ENCODE measurements around the gene KIF2C.
A peak's percentile ranks its signal among the peaks of the same experiment; 100 is the strongest.
"Not testable (repeated sequence)": the region's sequence is repeated elsewhere in the genome, so short reads cannot be mapped to it uniquely, and the experiment has no call there.

Gene KIF2C

GRCh38 chr1:44798481-44799365 lies 59.1 kb downstream of the KIF2C start:
- no peak for DNase-seq (ENCODE audit: low read depth)

- DNase-seq (ENCODE audit: low read depth), result peak; percentile 96
These were observed 60.3 kb downstream of the KIF2C start, which contains the start of gene PLK3 for GRCh38 chr1:44799770-44800584. Gene PLK3, plus strand, starts transcription at chr1:44800377. Its CDS starts 87 bp downstream, at chr1:44800464.

GRCh38 chr1:44801491-44802305 lies 62.1 kb downstream of the KIF2C start:
- DNase-seq (ENCODE audit: low read depth), result no peak

- no peak for DNase-seq (ENCODE audit: low read depth)
These were observed 62.8 kb downstream of the KIF2C start for GRCh38 chr1:44802306-44803061.

- no peak for DNase-seq (ENCODE audit: low read depth)
These were observed 63.4 kb downstream of the KIF2C start for GRCh38 chr1:44803062-44803311.

GRCh38 chr1:44803312-44804095 lies 63.9 kb downstream of the KIF2C start:
- no peak for DNase-seq (ENCODE audit: low read depth)

GRCh38 chr1:44805311-44806024 lies 65.8 kb downstream of the KIF2C start:
- DNase-seq (ENCODE audit: low read depth), result no peak

- no peak for DNase-seq (ENCODE audit: low read depth)
These were observed 66.5 kb downstream of the KIF2C start for GRCh38 chr1:44806025-44806703.

GRCh38 chr1:44806704-44807363 lies 67.2 kb downstream of the KIF2C start, which contains the start of gene DYNLT4:
Gene DYNLT4, minus strand, starts transcription at chr1:44807351. Its CDS starts 683 bp downstream, at chr1:44806668.
- no peak for DNase-seq (ENCODE audit: low read depth)

- DNase-seq (ENCODE audit: low read depth), result peak; percentile 80
These were observed 67.9 kb downstream of the KIF2C start for GRCh38 chr1:44807364-44808062.

GRCh38 chr1:44808063-44808937 lies 68.7 kb downstream of the KIF2C start, which contains the start of gene BTBD19:
Gene BTBD19, plus strand, starts transcription at chr1:44808523. Its CDS starts 298 bp downstream, at chr1:44808821.
- peak; percentile 75 for DNase-seq (ENCODE audit: low read depth)

GRCh38 chr1:44808938-44809917 lies 69.6 kb downstream of the KIF2C start:
- DNase-seq (ENCODE audit: low read depth), result peak; percentile 78

- DNase-seq (ENCODE audit: low read depth), result no peak
These were observed 70.6 kb downstream of the KIF2C start for GRCh38 chr1:44810101-44810761.

- not testable (repeated sequence) for DNase-seq (ENCODE audit: low read depth)
These were observed 71.1 kb downstream of the KIF2C start for GRCh38 chr1:44810762-44811105.

- no peak for DNase-seq (ENCODE audit: low read depth)
These were observed 71.6 kb downstream of the KIF2C start for GRCh38 chr1:44811234-44811633.

All from activated T-helper 9 cell treated with anti-CD3 and anti-CD28 coated beads, Interleukin-2, amount 50 U/mL, for 16 hours (primary cell).